H1 (cell line): ENCODE results near the gene ASMT. TPM values are rescaled to one million over a fixed set of nuclear protein-coding genes. Genes with fewer than 3 reads are reported as not detected.
A peak's percentile ranks its signal among the peaks of the same experiment; 100 is the strongest.

ENCODE experiments used
- CTCF ChIA-PET: fragments of 300-600 bp; sonication (Branson Sonifier 250); formaldehyde crosslinking; loops from one replicate; lab custom pipeline; 2021; ENCODE audit not compliant: partially characterized antibody; lab: Charles Lee
- POLR2A ChIA-PET: fragments of 300-600 bp; sonication (Branson Sonifier 250); formaldehyde crosslinking; loops from one replicate; lab custom pipeline; 2021; ENCODE audit warnings: inconsistent platforms; ENCODE audit not compliant: partially characterized antibody; lab: Charles Lee
- DNase-seq, 2 experiments: peaks; one replicate each; pipeline versions ENCODE4 v3.0.0 to v3.0.0-alpha.2; 2010 to 2022; ENCODE audit warnings: low spot score in 2 of 2, low read depth in 1 of 2, mixed read lengths in 1 of 2
- FAIRE-seq: peaks from 2 replicates; lab custom pipeline; 2011; peaks lifted over from hg19 to GRCh38; lab: Jason Lieb, UNC
- H2AFZ ChIP-seq: 2 replicates; pipeline ENCODE4 v1.8.1; 2012; ENCODE audit warnings: low read length, inconsistent platforms
- H2AK5ac ChIP-seq: 2 replicates; pipeline ENCODE4 v1.6.1; 2013; ENCODE audit warnings: low read depth, low read length
- H2BK120ac ChIP-seq: replicated peaks from 2 replicates; pipeline ENCODE3; 2013; ENCODE audit warnings: low read depth, low read length, inconsistent platforms
- H2BK12ac ChIP-seq: 2 replicates; pipeline ENCODE4 v1.6.1; 2013; ENCODE audit warnings: low read depth, low read length
- H2BK15ac ChIP-seq: 2 replicates; pipeline ENCODE4 v1.6.1; 2013; ENCODE audit warnings: low read length
- H2BK20ac ChIP-seq: 2 replicates; pipeline ENCODE4 v1.6.1; 2013; ENCODE audit warnings: low read length
- H2BK5ac ChIP-seq: 2 replicates; pipeline ENCODE4 v1.6.1; 2013; ENCODE audit warnings: low read depth, low read length
- H3K14ac ChIP-seq: 2 replicates; pipeline ENCODE4 v1.6.1; 2013; ENCODE audit warnings: inconsistent platforms; ENCODE audit not compliant: insufficient read length
- H3K18ac ChIP-seq: 2 replicates; pipeline ENCODE4 v1.6.1; 2013; ENCODE audit warnings: low read length; ENCODE audit errors: extremely low read depth
- H3K23ac ChIP-seq: 2 replicates; pipeline ENCODE4 v1.6.1; 2013; ENCODE audit warnings: inconsistent platforms; ENCODE audit not compliant: insufficient read length
- H3K23me2 ChIP-seq: 2 replicates; pipeline ENCODE4 v1.6.1; 2013; ENCODE audit warnings: low read depth, low read length
- H3K27ac ChIP-seq: 2 replicates; pipeline ENCODE4 v1.6.1; 2011; ENCODE audit warnings: low read depth, low read length, inconsistent platforms
- H3K27me3 ChIP-seq, 4 experiments: replicated peaks in 1 of 4; 1 replicate in 1 of 4; 2 replicates in 3 of 4; pipeline versions ENCODE4 v1.6.1 to v1.8.1; 2011 to 2013; ENCODE audit warnings: low read length in 3 of 4, mild to moderate bottlenecking in 3 of 4, inconsistent platforms in 2 of 4, mixed read lengths in 2 of 4, moderate library complexity in 1 of 4; ENCODE audit not compliant: control insufficient read depth in 3 of 4, insufficient read depth in 3 of 4; ENCODE audit errors: extremely low read depth in 1 of 4
- H3K36me3 ChIP-seq, 4 experiments: 2 replicates each; pipeline versions ENCODE4 v1.6.1 to v1.8.1; 2011 to 2013; ENCODE audit warnings: mild to moderate bottlenecking in 4 of 4, low read length in 3 of 4, moderate library complexity in 2 of 4, control low read depth in 1 of 4, inconsistent platforms in 1 of 4; ENCODE audit not compliant: insufficient read depth in 4 of 4, control insufficient read depth in 2 of 4
- H3K4ac ChIP-seq: replicated peaks from 2 replicates; pipeline ENCODE3; 2013; ENCODE audit warnings: low read length, low read depth, mixed read lengths, inconsistent platforms; ENCODE audit not compliant: insufficient read length
- H3K4me1 ChIP-seq, 4 experiments: replicated peaks in 1 of 4; 1 replicate in 1 of 4; 2 replicates in 3 of 4; pipeline versions ENCODE4 v1.6.1 to v1.8.1; 2011 to 2013; ENCODE audit warnings: low read length in 3 of 4, inconsistent platforms in 2 of 4, mixed read lengths in 1 of 4; ENCODE audit not compliant: insufficient read depth in 4 of 4, control insufficient read depth in 3 of 4
- H3K4me2 ChIP-seq, 2 experiments: 2 replicates each; pipeline versions ENCODE4 v1.6.1 to v1.8.1; 2011 to 2013; ENCODE audit warnings: low read depth in 2 of 2, low read length in 2 of 2, control low read depth in 1 of 2, inconsistent platforms in 1 of 2, mild to moderate bottlenecking in 1 of 2; ENCODE audit not compliant: insufficient read depth in 1 of 2
- H3K4me3 ChIP-seq, 4 experiments: fragments of 200-600, 300-600 bp in 1 of 4; sonication (generic), shearing (Covaris generic), sonication (Bioruptor Twin) in 1 of 4; 2 replicates each; pipeline versions ENCODE4 v1.5.1 to v1.8.1; 2011 to 2016; ENCODE audit warnings: low read length in 4 of 4, low read depth in 3 of 4, control low read depth in 2 of 4, inconsistent platforms in 2 of 4, mild to moderate bottlenecking in 2 of 4, mixed read lengths in 1 of 4, moderate library complexity in 1 of 4; ENCODE audit not compliant: insufficient read depth in 2 of 4; ENCODE audit errors: extremely low read depth in 1 of 4
- H3K56ac ChIP-seq: replicated peaks from 2 replicates; pipeline ENCODE3; 2013; ENCODE audit warnings: low read depth, mild to moderate bottlenecking, mixed read lengths, low read length, inconsistent platforms; ENCODE audit not compliant: insufficient read length
- H3K79me1 ChIP-seq: 2 replicates; pipeline ENCODE4 v1.6.1; 2013; ENCODE audit warnings: low read depth, low read length, control low read depth
- H3K79me2 ChIP-seq, 2 experiments: 2 replicates each; pipeline versions ENCODE4 v1.6.1 to v1.8.1; 2012 to 2013; ENCODE audit warnings: low read length in 2 of 2, mild to moderate bottlenecking in 2 of 2, inconsistent platforms in 1 of 2; ENCODE audit not compliant: insufficient read depth in 2 of 2, control insufficient read depth in 1 of 2
- H3K9ac ChIP-seq, 4 experiments: replicated peaks in 1 of 4; 1 replicate in 1 of 4; 2 replicates in 3 of 4; pipeline versions ENCODE4 v1.6.1 to v1.8.1; 2011 to 2013; ENCODE audit warnings: low read depth in 3 of 4, low read length in 3 of 4, control low read depth in 2 of 4, mild to moderate bottlenecking in 2 of 4, moderate library complexity in 2 of 4, inconsistent platforms in 1 of 4; ENCODE audit errors: extremely low read depth in 1 of 4
- H3K9me3 ChIP-seq, 2 experiments: 2 replicates each; pipeline versions ENCODE4 v1.6.1 to v1.8.1; 2012 to 2013; ENCODE audit warnings: mild to moderate bottlenecking in 2 of 2, moderate library complexity in 2 of 2, control low read depth in 1 of 2, inconsistent platforms in 1 of 2, low read depth in 1 of 2, low read length in 1 of 2, mixed read lengths in 1 of 2; ENCODE audit not compliant: insufficient read depth in 2 of 2
- H4K20me1 ChIP-seq, 2 experiments: replicated peaks in 1 of 2; 2 replicates each; pipeline versions ENCODE3 to v1.8.1; 2011 to 2013; ENCODE audit warnings: inconsistent platforms in 2 of 2, low read length in 2 of 2, mild to moderate bottlenecking in 1 of 2; ENCODE audit not compliant: insufficient read depth in 2 of 2, control insufficient read depth in 1 of 2
- H4K5ac ChIP-seq: 2 replicates; pipeline ENCODE4 v1.6.1; 2013; ENCODE audit warnings: low read length, low read depth, mixed read lengths, inconsistent platforms; ENCODE audit not compliant: insufficient read length
- H4K8ac ChIP-seq: 2 replicates; pipeline ENCODE4 v1.8.0; 2013; ENCODE audit warnings: mild to moderate bottlenecking, moderate library complexity, low read length, inconsistent platforms; ENCODE audit not compliant: insufficient read depth; ENCODE audit errors: extremely low read depth
- H4K91ac ChIP-seq: replicated peaks from 2 replicates; pipeline ENCODE3; 2013; ENCODE audit warnings: low read length, mixed read lengths, inconsistent platforms; ENCODE audit not compliant: insufficient read length
- ASH2L ChIP-seq: fragments of 200-600, 300-600 bp; sonication (generic); IDR thresholded peaks from one replicate; pipeline ENCODE4 v1.7.1; 2017; ENCODE audit warnings: low read length
- EZH2 ChIP-seq: fragments of 200-600 bp; sonication (generic); IDR thresholded peaks from 2 replicates; pipeline ENCODE4 v1.7.1; 2012; ENCODE audit warnings: low read depth, mild to moderate bottlenecking, moderate library complexity, low read length, inconsistent platforms; ENCODE audit not compliant: severe bottlenecking
- WGBS, 2 experiments: shearing (Covaris generic) in 1 of 2; methylation state at CpG; one replicate each; pipeline versions ENCODE4 v1.1.6 to v1.1.7; 2013 to 2015; ENCODE audit warnings: low lambda C conversion rate in 2 of 2, mixed read lengths in 2 of 2, inconsistent platforms in 1 of 2, low coverage in 1 of 2, missing lambda C conversion rate in 1 of 2; ENCODE audit not compliant: insufficient replicate concordance in 2 of 2, insufficient coverage in 1 of 2, insufficient read length in 1 of 2; ENCODE audit errors: extremely low coverage in 1 of 2, missing lambda C conversion rate in 1 of 2; 5-methylcytosine and 5-hydroxymethylcytosine counted together
- polyA plus RNA-seq, 7 experiments: library from polyadenylated mRNA; depleted of rRNA in 3 of 7; stranded (reverse) in 5 of 7; unstranded in 2 of 7; fragments of >200 nt in 5 of 7; fragments of 200-250 nt in 2 of 7; gene quantifications; 1 replicate in 5 of 7; 2 replicates in 1 of 7; 4 replicates in 1 of 7; pipeline versions ENCODE4 v1.2.1 to v1.2.3, GENCODE V29; 2011 to 2013; ENCODE audit warnings: missing spikeins in 2 of 7, mixed read lengths in 2 of 7
- total RNA-seq: library from RNA; stranded (reverse); fragmentation: NEBNext Ultra II Directional; extraction: Animal tissue kit (Norgen Biotek cat#: 25700); gene quantifications from 2 replicates; pipeline ENCODE4 v1.2.1, GENCODE V29; 2021

The ASMT gene
- total and polyA plus RNA-seq, 2 of the 8 experiments (the other 6 are each of a cell fraction or from before 2014, with no cell fraction given): 1.5 to 3.1 TPM

GRCh38 chrX:1659664-1660461, 45.0 kb downstream of the ASMT start:
- H3K9ac ChIP-seq: no peak overlapping the region
- H4K20me1 ChIP-seq: no peaks in the 10 kb centered on the region
- CTCF ChIA-PET: no interaction called here
- no peak overlapping the region for H4K8ac ChIP-seq
- H3K4me3 ChIP-seq: no peak overlapping the region
- peak overlapping the region; percentile 32; the same call in 1 of the 2 replicates for H3K18ac ChIP-seq
- DNase-seq (no peak), FAIRE-seq (no peak)
- TF ChIP-seq ASH2L (no peak), EZH2 (no peak)
- H3K36me3 ChIP-seq: no peaks in the 10 kb centered on the region
- H2BK5ac ChIP-seq: peak overlapping the region; percentile 66
- H2BK120ac ChIP-seq: peak overlapping the region; percentile 18
- POLR2A ChIA-PET: no interaction called here
- no peak overlapping the region for H3K27ac ChIP-seq
- H3K79me1 ChIP-seq: no peaks in the 10 kb centered on the region
- no peak overlapping the region for H3K4me2 ChIP-seq
- no peaks in the 10 kb centered on the region for H3K9me3 ChIP-seq
- no peak overlapping the region for H2AFZ ChIP-seq
- no peak overlapping the region for H4K5ac ChIP-seq
- 96% methylated on average over 34 of the region's 34 CpGs; no CpG with 5 or more reads in 1 of the 2 experiments for whole genome bisulfite sequencing, 2 experiments
- no peak overlapping the region for H3K14ac ChIP-seq
- H4K91ac ChIP-seq: peak overlapping the region; percentile 13
- H2BK20ac ChIP-seq: no peak overlapping the region
- H3K23ac ChIP-seq: no peak overlapping the region
- H3K56ac ChIP-seq: no peak overlapping the region
- H3K4ac ChIP-seq: no peak overlapping the region
- H2BK12ac ChIP-seq: peak overlapping the region; percentile 96; the same call in 1 of the 2 replicates
- peaks cover 4% of the 10 kb centered on the region; the same call in 1 of the 2 replicates for H3K23me2 ChIP-seq
- H2BK15ac ChIP-seq: peak overlapping the region; percentile 88
- H3K4me1 ChIP-seq: peaks cover 0 to 2% (median 0%) of the 10 kb centered on the region in 4 experiments; a peak in 2 of 7 replicates
- H2AK5ac ChIP-seq: peak overlapping the region; percentile 83; the same call in 1 of the 2 replicates
- peaks cover 0 to 4% of the 10 kb centered on the region in 2 experiments; a peak in 1 of 4 replicates for H3K79me2 ChIP-seq
- H3K27me3 ChIP-seq: no peaks in the 10 kb centered on the region
